Vagina (tissue), 2 donors: Measurements from ENCODE around the gene SEC24D.
"Not testable (repeated sequence)": the region's sequence is repeated elsewhere in the genome, so short reads cannot be mapped to it uniquely, and the experiment has no call there.

ENCODE experiments used
- CTCF ChIP-seq, 3 experiments: fragments of 450-650 bp in 2 of 3; fragments of 200-600 bp in 1 of 3; sonication (generic) in 1 of 3; IDR thresholded peaks; one replicate each; pipeline ENCODE4 v1.5.1; 2017 to 2019; ENCODE audit warnings: antibody characterized with exemption in 3 of 3, mild to moderate bottlenecking in 2 of 3, moderate library complexity in 2 of 3
- POLR2AphosphoS5 ChIP-seq, 2 donors: sonication (generic); formaldehyde crosslinking; IDR thresholded peaks; one replicate each; pipeline ENCODE4 v1.9.0; 2017; ENCODE audit warnings: antibody characterized with exemption in 2 of 2, mild to moderate bottlenecking in 2 of 2, low read depth in 1 of 2; ENCODE audit not compliant: insufficient read depth in 1 of 2

DNA sequence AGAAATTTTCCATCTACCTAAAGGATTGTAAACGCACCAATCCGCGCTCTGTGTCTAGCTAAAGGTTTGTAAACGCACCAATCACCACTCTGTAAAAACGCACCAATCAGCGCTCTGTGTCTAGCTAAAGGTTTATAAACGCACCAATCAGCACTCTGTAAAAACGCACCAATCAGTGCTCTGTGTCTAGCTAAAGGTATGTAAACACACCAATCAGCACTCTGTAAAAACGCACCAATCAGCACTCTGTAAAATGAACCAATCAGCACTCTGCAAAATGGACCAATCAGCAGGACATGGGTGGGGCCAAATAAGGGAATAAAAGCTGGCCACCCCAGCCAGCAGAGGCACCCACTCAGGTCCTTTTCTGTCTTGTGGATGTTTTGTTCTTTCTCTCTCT, 42.6 kb upstream of the SEC24D start:
- TF ChIP-seq POLR2AphosphoS5 (IDR thresholded peaks at IDR 0.05; ENCODE audit: insufficient read depth in 1 of 2, low read depth in 1 of 2); CTCF (IDR thresholded peaks at IDR 0.05): not testable (repeated sequence)
